HL-60 (cell line): ENCODE data around the gene SATB2.

Source experiments
- DNase-seq, 2 experiments: peaks; one replicate each; pipeline ENCODE4 v3.0.0-alpha.2; 2010 to 2020; ENCODE audit warnings: low read depth in 1 of 2, low spot score in 1 of 2
- H3K27ac ChIP-seq: fragments of 250-450 bp; sonication (Bioruptor Pico); replicated peaks from 2 replicates; pipeline ENCODE4 v1.5.1; 2020; ENCODE audit warnings: mild to moderate bottlenecking, moderate library complexity
- H3K27me3 ChIP-seq: fragments of 250-450 bp; sonication (Bioruptor Pico); 2 replicates; pipeline ENCODE4 v1.5.1; 2021; ENCODE audit warnings: mild to moderate bottlenecking, moderate library complexity; ENCODE audit not compliant: insufficient read depth, poor library complexity, severe bottlenecking
- H3K4me3 ChIP-seq: replicated peaks from 2 replicates; pipeline ENCODE4 v1.5.1; 2011; ENCODE audit warnings: mild to moderate bottlenecking, control low read depth, low read length; ENCODE audit not compliant: insufficient read depth
- CTCF ChIP-seq: IDR thresholded peaks from one replicate; pipeline ENCODE4 v1.5.1; 2011; ENCODE audit warnings: low read length, control low read depth, inconsistent platforms; ENCODE audit not compliant: insufficient read depth
- GABPA ChIP-seq: IDR thresholded peaks from 2 replicates; pipeline ENCODE4 v1.6.1; 2012; ENCODE audit warnings: low read depth
- POLR2AphosphoS5 ChIP-seq: IDR thresholded peaks from 2 replicates; pipeline ENCODE4 v1.6.1; 2012; ENCODE audit warnings: low read depth
- REST ChIP-seq: IDR thresholded peaks from 2 replicates; pipeline ENCODE4 v1.6.1; 2012; ENCODE audit warnings: low read depth; ENCODE audit not compliant: insufficient replicate concordance
- SPI1 ChIP-seq: IDR thresholded peaks from 2 replicates; pipeline ENCODE4 v1.6.1; 2012; ENCODE audit warnings: low read depth, mild to moderate bottlenecking, borderline replicate concordance

SATB2 gene

GRCh38 chr2:199405241-199405640, 52.5 kb downstream of the SATB2 start:
- TF ChIP-seq POLR2AphosphoS5 (no peak), REST (no peak), GABPA (no peak), SPI1 (no peak), CTCF (peak; percentile 4)
- Histone ChIP-seq H3K27ac (no peak overlapping the region), H3K27me3 (no peaks in the 10 kb centered on the region), H3K4me3 (no peak overlapping the region)
- DNase-seq = peak in 1 of 2 experiments; percentile 14

GRCh38 chr2:199404841-199405240, 52.9 kb downstream of the SATB2 start:
- DNase-seq = no peak
- TF ChIP-seq CTCF (no peak), SPI1 (no peak), GABPA (no peak)
- no peaks in the 10 kb centered on the region for H3K27me3 ChIP-seq
- no peak overlapping the region for H3K4me3 ChIP-seq
- no peak overlapping the region for H3K27ac ChIP-seq

- DNase-seq = no peak
- Histone ChIP-seq H3K27me3 (no peaks in the 10 kb centered on the region), H3K4me3 (no peak overlapping the region), H3K27ac (no peak overlapping the region)
- TF ChIP-seq CTCF (no peak), POLR2AphosphoS5 (no peak), SPI1 (no peak), GABPA (no peak), REST (no peak)
Observed at GRCh38 chr2:199395311-199395710, 62.4 kb downstream of the SATB2 start.

- no peak for TF ChIP-seq REST
- TF ChIP-seq CTCF = no peak
- no peak for TF ChIP-seq SPI1
- no peak for TF ChIP-seq GABPA
- TF ChIP-seq POLR2AphosphoS5 = no peak
- Histone ChIP-seq H3K27me3 (no peaks in the 10 kb centered on the region), H3K27ac (no peak overlapping the region), H3K4me3 (no peak overlapping the region)
- no peak for DNase-seq
Observed at GRCh38 chr2:199392363-199392762, 65.4 kb downstream of the SATB2 start.
